ENCODE measurements around the gene FYB1.

GRCh38 chr5:39118638-39119037 lies 100.7 kb downstream of the FYB1 start:
- TF ChIP-seq, protein P1, sequence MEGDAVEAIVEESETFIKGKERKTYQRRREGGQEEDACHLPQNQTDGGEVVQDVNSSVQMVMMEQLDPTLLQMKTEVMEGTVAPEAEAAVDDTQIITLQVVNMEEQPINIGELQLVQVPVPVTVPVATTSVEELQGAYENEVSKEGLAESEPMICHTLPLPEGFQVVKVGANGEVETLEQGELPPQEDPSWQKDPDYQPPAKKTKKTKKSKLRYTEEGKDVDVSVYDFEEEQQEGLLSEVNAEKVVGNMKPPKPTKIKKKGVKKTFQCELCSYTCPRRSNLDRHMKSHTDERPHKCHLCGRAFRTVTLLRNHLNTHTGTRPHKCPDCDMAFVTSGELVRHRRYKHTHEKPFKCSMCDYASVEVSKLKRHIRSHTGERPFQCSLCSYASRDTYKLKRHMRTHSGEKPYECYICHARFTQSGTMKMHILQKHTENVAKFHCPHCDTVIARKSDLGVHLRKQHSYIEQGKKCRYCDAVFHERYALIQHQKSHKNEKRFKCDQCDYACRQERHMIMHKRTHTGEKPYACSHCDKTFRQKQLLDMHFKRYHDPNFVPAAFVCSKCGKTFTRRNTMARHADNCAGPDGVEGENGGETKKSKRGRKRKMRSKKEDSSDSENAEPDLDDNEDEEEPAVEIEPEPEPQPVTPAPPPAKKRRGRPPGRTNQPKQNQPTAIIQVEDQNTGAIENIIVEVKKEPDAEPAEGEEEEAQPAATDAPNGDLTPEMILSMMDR (IDR thresholded peaks at IDR 0.05) = no peak
- TF ChIP-seq POLR2AphosphoS5 (IDR thresholded peaks at IDR 0.05; ENCODE audit: low read depth, low read length) = no peak
- TF ChIP-seq TCF7L2 (IDR thresholded peaks at IDR 0.05; ENCODE audit: low read depth, low read length) = no peak
- no peak for TF ChIP-seq SIN3A (IDR thresholded peaks at IDR 0.05; ENCODE audit: borderline replicate concordance, insufficient read depth, low read depth, low read length)
- TF ChIP-seq, protein P2, sequence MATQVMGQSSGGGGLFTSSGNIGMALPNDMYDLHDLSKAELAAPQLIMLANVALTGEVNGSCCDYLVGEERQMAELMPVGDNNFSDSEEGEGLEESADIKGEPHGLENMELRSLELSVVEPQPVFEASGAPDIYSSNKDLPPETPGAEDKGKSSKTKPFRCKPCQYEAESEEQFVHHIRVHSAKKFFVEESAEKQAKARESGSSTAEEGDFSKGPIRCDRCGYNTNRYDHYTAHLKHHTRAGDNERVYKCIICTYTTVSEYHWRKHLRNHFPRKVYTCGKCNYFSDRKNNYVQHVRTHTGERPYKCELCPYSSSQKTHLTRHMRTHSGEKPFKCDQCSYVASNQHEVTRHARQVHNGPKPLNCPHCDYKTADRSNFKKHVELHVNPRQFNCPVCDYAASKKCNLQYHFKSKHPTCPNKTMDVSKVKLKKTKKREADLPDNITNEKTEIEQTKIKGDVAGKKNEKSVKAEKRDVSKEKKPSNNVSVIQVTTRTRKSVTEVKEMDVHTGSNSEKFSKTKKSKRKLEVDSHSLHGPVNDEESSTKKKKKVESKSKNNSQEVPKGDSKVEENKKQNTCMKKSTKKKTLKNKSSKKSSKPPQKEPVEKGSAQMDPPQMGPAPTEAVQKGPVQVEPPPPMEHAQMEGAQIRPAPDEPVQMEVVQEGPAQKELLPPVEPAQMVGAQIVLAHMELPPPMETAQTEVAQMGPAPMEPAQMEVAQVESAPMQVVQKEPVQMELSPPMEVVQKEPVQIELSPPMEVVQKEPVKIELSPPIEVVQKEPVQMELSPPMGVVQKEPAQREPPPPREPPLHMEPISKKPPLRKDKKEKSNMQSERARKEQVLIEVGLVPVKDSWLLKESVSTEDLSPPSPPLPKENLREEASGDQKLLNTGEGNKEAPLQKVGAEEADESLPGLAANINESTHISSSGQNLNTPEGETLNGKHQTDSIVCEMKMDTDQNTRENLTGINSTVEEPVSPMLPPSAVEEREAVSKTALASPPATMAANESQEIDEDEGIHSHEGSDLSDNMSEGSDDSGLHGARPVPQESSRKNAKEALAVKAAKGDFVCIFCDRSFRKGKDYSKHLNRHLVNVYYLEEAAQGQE (IDR thresholded peaks at IDR 0.05; ENCODE audit: insufficient read depth in 1 of 2, low read depth in 2 of 2, low read length in 1 of 2) = no peak

All from Panc1 (cell line).